Embryonic facial prominence (tissue), 1 donor: ENCODE data around the gene KCP.

Experiments used
- DNase-seq: peaks from one replicate; pipeline ENCODE4 v3.0.0-alpha.2; 2016; ENCODE audit errors: extremely low spot score

The KCP gene

DNA sequence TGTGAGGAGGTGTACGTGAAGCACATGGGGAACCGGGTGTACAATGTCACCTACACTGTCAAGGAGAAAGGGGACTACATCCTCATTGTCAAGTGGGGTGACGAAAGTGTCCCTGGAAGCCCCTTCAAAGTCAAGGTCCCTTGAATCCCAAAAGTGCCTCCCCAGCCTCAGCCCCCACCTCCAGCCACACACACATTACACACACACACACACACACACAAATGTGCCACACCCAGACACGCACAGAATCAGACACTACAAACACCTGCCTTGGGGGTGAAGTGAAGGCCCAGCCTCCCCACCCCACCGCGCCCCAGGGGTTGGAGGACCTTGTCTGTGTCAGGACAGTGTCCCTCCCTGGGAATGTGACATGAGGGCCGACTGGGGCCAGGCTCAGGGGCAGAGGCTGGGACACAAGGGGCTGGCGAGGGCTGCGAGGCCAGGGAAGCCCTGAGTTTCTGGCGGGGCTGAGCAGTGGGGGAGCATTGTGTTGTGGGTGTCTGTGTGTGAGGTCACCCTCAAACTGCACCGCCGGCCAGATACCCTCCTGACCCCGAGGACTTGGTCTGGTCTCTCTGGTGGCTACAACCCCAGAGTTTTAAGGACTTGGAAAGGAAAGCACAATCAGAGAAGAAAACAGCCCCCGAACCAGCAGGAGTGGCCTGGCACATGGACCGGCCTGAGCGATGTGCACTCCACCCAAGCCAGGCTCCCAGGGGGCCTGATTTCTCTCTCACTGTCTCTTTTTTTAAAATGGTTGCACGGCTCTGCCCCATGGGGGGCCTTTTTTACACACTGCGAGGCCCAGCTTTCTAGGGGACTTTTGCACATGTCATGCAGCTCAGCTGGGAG lies 51.9 kb downstream of the KCP start:
- DNase-seq: no peak

DNA sequence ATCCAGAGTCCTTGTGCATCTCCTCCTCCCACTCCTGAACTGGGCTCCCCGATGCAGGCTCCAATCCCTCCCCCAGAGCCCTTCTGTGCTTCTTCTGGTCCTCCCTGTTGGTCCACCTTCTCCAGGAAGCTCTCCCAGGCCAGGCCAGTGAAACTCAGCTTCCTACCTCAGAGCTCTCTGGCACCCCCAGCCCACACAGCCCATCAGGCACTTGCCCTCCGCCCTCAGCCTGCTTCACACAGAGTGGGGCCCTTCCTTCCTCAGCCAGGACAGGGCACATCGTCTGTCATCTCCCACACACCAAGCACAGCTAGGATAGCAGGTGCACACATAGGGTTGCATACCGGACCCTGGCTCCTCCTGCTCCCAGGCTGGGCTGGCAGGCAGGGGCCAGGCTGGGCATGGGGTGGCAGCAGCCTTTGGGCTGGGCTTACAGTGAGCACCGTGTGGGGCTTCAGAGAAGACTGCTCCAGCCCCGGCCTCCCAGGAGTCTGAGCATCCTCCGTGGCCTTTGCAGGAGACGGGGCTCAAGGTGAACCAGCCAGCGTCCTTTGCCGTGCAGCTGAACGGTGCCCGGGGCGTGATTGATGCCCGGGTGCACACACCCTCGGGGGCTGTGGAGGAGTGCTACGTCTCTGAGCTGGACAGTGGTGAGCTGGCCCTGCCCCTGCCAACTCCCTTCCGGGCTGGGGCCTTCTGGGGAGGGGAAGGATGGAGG lies 54.3 kb downstream of the KCP start:
- no peak for DNase-seq

DNA sequence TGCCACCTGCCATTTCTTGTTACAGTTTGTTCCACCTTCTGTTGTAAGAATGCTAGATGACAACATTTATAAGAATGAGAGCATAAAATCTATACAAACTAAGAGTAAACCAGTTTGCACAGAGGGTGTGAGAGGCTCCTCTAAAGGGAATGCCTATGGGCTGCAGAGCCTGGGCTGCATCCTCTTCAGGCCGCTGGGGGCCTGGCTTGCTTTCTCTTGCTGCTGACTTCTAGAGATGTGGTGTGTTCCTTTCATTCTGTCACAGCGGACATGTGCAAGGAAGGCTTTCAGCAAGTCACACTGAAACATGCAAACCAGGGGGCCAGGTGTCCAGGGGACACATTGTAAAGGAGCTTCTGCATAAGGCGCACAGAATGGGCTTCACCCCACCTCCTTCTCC lies 55.0 kb downstream of the KCP start:
- DNase-seq: no peak

DNA sequence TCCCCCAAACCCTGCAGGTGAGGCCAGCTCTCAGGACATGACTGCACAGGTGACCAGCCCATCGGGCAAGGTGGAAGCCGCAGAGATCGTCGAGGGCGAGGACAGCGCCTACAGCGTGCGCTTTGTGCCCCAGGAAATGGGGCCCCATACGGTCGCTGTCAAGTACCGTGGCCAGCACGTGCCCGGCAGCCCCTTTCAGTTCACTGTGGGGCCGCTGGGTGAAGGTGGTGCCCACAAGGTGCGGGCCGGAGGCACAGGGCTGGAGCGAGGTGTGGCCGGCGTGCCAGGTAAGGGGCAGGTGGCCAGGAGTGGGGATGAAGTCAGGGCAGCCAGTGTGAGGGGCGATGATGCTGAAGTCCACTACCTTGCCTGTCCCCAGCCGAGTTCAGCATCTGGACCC lies 56.1 kb downstream of the KCP start:
- DNase-seq: no peak

DNA sequence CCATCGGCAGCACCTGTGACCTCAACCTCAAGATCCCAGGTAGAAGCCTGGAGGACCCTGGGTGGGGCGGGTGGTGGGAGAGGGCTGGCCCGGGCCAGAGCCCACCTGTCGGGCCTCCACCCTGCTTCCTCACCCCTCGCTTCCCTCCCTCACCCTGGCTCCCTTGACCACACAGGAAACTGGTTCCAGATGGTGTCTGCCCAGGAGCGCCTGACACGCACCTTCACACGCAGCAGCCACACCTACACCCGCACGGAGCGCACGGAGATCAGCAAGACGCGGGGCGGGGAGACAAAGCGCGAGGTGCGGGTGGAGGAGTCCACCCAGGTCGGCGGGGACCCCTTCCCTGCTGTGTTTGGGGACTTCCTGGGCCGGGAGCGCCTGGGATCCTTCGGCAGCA lies 56.7 kb downstream of the KCP start:
- no peak for DNase-seq

DNA sequence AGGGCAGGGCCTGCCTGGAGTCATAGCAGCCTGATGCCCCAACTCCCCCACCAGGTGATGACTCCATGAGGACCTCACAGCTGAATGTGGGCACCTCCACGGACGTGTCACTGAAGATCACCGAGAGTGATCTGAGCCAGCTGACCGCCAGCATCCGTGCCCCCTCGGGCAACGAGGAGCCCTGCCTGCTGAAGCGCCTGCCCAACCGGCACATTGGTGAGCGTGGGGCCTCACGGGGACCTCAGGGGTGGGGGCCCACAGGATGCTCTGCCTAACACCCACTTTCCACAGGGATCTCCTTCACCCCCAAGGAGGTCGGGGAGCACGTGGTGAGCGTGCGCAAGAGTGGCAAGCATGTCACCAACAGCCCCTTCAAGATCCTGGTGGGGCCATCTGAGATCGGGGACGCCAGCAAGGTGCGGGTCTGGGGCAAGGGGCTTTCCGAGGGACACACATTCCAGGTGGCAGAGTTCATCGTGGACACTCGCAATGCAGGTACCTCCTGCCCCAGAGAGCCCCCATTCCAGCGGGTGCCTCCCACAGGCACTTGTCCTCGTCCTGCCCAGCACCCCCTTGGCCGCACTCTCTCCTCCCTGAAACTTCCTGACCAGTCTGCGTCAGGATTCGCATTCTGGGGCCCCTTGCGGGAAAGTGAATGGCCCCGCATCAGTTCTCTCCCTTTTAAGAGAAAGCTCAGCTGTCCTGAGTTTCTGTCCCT lies 57.8 kb downstream of the KCP start:
- no peak for DNase-seq

DNA sequence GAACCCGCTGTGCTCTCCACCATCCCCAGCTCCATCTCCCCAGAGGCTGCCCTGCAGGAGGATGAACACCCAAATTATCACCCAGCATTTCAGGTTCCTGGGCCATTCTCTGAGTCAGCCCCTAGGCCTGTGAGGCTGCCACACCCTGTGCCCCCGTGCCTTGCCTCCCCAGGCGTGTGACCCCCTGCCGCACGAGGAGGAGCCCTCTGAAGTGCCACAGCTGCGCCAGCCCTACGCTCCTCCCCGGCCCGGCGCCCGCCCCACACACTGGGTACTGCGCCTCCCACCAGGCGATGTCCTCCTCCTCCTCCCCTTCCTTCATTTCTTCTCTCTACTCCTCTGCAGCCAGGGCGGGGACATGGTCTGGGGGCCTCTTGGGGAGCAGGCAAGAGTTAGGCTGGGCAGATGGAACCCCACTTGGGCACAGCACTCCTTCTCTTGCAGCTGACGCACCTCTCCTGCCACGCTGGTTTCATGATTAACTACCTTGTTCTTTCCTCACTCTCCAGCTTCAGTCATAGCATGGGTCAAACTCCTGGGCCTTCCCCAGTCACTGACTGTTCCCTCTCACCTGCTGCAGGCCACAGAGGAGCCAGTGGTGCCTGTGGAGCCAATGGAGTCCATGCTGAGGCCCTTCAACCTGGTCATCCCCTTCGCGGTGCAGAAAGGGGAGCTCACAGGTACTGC lies 60.6 kb downstream of the KCP start:
- DNase-seq: no peak

DNA sequence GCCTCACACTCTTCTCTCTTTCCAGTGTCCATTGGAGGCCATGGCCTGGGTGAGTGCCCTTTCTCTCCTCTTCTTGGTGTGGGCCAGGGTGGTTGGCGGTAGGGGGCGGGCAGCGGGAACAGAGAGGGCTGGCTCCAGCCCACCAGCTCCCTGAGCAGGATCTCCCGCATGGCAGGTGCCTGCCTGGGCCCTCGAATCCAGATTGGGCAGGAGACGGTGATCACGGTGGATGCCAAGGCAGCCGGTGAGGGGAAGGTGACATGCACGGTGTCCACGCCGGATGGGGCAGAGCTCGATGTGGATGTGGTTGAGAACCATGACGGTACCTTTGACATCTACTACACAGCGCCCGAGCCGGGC lies 61.4 kb downstream of the KCP start:
- no peak for DNase-seq

DNA sequence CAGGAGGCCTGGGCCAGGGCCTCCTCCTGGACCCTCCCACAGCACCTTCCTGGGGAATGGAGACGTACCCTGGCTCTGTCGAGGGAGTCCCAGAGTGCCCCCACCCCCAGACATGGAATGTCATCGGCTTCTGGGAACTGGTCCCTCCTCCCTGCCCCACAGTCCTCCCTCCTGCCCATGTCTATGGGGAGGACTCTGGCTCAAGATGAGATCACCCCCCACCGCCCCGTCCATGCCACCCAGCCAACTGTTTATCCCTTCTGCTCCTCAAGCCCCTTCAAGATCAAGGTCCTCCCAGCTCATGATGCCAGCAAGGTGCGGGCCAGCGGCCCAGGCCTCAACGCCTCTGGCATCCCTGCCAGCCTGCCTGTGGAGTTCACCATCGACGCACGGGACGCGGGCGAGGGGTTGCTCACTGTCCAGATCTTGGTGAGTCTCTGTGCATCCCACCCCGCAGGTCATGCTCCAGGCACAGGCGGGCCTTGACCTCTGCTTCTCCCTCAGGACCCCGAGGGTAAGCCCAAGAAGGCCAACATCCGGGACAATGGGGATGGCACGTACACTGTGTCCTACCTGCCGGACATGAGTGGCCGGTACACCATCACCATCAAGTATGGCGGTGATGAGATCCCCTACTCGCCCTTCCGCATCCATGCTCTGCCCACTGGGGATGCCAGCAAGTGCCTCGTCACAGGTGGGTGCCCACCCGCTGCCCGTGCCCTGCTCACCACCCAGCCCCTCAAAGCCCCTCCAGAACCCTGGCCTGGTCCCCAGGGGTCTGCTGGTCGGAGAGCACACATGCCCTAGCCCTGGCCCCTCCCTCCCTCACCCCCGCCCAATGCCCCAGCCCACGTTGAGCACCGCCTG lies 62.0 kb downstream of the KCP start:
- DNase-seq: no peak

DNA sequence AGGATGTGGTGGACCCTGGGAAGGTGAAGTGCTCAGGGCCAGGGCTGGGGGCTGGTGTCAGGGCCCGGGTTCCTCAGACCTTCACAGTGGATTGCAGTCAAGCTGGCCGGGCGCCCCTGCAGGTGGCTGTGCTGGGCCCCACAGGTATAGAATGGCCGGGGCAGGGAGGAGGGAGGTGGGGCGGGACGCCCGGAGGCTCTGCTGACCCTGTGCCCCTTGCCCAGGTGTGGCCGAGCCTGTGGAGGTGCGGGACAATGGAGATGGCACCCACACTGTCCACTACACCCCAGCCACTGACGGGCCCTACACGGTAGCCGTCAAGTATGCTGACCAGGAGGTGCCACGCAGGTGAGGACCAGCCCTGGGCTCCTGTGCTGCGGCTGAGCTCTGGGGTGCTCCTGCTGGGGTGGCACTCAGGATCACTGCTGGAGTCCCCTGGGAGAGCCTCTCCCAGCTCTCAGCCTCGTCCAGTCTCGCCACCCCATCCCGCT lies 62.7 kb downstream of the KCP start:
- no peak for DNase-seq

DNA sequence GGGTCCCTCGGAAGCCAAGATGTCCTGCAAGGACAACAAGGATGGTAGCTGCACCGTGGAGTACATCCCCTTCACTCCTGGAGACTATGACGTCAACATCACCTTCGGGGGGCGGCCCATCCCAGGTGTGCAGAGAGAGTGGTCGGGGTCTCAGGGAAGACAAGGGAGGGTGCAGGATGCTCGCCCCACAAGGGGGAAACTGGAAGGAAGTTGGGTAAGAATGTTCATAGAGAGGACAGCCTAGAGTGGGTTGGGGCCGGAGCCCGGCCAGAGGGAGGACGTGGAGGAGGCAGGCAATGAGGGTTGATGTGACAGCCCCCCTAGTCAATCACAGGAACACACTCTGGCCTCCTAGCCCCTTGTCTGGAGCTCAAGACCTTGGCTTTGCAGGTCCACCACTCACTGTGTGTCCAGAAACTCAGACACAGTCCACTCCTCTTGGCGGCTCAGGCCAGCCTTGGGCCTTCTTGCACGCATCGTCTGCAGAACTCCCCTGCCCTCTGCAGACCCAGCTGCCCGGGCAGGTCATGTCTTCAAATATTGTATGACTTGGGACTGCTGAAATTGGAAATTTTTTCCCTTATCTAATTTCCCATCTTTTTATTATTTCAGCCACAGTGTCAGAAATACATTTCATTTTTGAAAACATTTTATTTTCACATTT lies 63.6 kb downstream of the KCP start:
- no peak for DNase-seq

DNA sequence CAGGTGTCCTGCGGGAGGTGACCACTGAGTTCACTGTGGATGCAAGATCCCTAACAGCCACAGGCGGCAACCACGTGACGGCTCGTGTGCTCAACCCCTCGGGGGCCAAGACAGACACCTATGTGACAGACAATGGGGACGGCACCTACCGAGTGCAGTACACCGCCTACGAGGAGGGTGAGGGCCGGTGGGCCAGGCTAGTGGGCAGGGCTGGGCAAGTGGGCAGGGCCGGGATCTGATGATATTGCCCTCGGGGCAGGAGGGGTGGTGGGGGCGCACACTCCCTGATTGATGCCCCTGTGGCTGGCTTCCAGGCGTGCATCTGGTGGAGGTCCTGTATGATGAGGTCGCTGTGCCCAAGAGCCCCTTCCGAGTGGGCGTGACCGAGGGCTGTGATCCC lies 64.5 kb downstream of the KCP start:
- DNase-seq: no peak

DNA sequence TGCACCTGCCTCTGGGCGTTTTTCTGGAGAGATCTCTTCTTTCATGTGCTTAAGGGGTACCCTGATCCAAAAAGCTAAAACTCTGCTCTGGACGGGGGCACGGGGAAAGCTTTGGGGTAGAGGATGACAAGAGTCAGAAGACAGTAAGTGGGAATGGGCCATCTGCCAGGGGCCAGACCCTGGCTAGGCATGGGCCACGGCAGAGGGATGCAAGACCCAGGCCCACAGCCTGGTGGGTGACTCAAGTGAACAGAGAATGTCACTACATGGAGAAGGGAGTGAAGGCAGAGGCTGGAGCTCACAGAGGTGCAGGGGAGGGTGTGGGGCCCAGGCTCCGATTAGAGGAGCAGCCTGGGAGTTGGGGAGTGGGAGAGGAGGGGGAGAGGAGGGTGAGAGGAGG lies 65.0 kb downstream of the KCP start:
- no peak for DNase-seq

DNA sequence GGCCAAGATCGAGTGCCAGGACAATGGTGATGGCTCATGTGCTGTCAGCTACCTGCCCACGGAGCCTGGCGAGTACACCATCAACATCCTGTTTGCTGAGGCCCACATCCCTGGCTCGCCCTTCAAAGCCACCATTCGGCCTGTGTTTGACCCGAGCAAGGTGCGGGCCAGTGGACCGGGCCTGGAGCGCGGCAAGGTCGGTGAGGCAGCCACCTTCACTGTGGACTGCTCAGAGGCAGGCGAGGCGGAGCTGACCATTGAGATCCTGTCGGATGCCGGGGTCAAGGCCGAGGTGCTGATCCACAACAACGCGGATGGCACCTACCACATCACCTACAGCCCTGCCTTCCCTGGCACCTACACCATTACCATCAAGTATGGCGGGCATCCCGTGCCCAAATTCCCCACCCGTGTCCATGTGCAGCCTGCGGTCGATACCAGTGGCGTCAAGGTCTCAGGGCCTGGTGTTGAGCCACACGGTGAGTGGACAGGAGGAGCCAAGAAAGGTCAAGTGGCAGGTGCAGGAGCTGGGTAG lies 65.7 kb downstream of the KCP start:
- DNase-seq: no peak

DNA sequence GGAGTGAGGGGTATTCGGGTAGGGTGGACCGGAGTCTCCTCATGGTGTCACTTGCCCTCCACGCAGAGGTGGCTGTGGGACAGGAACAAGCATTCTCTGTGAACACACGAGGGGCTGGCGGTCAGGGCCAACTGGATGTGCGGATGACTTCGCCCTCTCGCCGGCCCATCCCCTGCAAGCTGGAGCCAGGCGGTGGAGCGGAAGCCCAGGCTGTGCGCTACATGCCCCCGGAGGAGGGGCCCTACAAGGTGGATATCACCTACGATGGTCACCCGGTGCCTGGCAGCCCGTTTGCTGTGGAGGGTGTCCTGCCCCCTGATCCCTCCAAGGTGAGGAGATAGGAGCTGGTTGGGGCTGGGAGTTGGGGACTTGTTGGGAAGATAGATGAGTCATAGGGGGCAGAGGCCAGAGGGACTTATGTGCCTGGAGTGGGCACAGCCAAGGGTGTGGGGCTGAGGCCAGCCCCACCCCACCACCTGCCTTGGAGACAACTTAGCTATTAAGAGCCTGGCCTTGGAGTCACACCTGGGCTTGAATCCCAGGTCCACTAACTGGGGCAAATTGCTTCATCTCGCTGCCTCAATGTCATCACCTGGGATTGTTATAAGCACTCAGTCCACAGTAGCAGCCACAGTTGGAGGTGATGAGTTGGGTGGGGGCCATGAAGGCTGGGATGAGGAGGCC lies 66.4 kb downstream of the KCP start:
- DNase-seq: no peak

DNA sequence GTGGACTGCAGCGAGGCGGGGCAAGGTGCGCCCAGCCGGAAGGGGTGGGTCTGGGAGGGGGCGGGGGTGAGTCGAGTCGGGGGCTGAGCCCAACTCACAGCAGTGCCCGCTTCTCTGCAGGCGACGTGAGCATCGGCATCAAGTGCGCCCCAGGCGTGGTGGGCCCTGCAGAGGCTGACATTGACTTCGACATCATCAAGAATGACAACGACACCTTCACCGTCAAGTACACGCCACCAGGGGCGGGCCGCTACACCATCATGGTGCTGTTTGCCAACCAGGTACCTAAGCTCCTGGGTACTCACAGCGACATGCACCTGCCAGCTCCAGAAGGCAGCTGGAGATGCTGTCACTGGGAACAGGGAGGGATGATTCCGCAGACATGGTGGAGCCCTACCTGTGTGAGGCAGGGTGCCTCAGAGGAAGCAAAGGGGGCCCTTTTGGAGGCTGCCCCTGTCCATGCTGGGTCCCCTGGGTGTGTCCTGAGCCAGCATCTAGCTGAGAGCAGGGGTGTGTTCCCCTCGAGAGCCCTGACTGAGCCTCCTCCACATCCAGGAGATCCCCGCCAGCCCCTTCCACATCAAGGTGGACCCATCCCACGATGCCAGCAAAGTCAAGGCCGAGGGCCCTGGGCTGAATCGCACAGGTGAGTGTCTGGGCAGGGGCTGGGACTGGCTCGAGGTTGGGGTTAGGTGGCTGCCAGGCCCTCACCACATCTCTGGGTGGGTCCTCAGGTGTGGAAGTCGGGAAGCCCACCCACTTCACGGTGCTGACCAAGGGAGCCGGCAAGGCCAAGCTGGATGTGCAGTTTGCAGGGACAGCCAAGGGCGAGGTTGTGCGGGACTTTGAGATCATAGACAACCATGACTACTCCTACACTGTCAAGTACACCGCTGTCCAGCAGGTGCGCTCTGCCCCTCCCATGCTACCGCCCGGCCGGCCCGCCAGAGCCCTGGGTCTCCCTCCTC lies 67.6 kb downstream of the KCP start:
- no peak for DNase-seq

DNA sequence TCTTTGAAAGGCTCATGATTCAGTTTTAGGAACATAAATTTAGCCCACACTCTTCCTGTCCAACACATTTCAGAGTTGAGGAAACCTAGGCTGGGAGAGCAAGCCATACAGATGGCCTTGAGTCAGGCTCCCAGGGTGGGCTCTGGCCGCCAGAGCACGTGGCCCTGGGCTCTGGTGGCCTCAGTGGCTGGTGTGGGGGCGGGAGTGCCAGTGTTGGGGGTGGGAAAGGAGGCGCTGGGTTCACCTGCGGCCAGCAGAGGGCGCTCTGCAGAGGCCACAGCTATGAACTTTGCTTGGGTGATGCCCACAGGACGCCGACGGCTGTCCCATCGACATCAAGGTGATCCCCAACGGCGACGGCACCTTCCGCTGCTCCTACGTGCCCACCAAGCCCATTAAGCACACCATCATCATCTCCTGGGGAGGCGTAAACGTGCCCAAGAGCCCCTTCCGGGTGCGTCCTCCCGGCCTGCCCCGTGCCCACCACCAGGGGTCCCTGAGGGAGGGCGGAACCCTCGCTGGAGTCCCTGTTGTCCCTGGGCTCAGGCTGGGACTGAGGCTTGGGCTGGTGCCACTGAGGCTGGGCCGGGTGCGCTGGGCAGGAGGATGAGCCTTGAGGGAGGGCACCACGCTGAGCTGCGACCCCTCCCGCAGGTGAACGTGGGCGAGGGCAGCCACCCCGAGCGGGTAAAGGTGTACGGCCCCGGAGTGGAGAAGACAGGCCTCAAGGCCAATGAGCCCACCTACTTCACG lies 68.4 kb downstream of the KCP start:
- no peak for DNase-seq
